OCI-LY1 (cell line): ENCODE measurements around the gene ZNF613.

Source experiments
- EZH2 ChIP-seq: fragments of 200-600 bp; sonication (generic), shearing (Covaris generic); IDR thresholded peaks from 2 replicates; pipeline ENCODE4 v1.8.0; 2017; ENCODE audit warnings: borderline replicate concordance, mixed run types, mild to moderate bottlenecking, antibody characterized with exemption, low read length, moderate library complexity, mixed read lengths
- TF ChIP-seq, protein P1 (sequence below): fragments of 200-600 bp; sonication (generic), shearing (Covaris generic); IDR thresholded peaks from 2 replicates; pipeline ENCODE4 v1.5.1; 2017; ENCODE audit warnings: mild to moderate bottlenecking, antibody characterized with exemption, low read length, moderate library complexity, mixed read lengths

DNA sequence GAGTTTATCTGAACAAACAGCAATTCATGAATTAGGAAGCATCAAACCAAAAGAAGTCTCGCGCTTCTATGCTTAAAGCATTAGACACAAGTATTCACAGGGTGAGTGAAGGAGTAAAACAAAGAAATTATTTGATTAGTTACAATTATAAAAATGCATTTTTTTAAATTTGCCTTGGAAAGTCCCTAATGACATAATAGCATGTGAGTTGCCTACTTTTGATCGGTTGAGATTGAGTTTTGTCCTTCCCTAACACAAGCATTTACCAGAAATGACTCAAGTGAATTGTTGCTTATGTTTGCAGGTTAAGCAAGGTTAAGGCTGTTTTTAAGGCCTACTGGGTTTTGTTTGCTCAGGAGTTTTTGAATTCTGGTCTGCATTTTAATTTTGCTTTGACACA, 22.1 kb upstream of the ZNF613 start:
- TF ChIP-seq, protein P1, sequence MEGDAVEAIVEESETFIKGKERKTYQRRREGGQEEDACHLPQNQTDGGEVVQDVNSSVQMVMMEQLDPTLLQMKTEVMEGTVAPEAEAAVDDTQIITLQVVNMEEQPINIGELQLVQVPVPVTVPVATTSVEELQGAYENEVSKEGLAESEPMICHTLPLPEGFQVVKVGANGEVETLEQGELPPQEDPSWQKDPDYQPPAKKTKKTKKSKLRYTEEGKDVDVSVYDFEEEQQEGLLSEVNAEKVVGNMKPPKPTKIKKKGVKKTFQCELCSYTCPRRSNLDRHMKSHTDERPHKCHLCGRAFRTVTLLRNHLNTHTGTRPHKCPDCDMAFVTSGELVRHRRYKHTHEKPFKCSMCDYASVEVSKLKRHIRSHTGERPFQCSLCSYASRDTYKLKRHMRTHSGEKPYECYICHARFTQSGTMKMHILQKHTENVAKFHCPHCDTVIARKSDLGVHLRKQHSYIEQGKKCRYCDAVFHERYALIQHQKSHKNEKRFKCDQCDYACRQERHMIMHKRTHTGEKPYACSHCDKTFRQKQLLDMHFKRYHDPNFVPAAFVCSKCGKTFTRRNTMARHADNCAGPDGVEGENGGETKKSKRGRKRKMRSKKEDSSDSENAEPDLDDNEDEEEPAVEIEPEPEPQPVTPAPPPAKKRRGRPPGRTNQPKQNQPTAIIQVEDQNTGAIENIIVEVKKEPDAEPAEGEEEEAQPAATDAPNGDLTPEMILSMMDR, result no peak
- TF ChIP-seq EZH2, result no peak
